ENCODE results near the gene GP5.

GP5 gene

DNA sequence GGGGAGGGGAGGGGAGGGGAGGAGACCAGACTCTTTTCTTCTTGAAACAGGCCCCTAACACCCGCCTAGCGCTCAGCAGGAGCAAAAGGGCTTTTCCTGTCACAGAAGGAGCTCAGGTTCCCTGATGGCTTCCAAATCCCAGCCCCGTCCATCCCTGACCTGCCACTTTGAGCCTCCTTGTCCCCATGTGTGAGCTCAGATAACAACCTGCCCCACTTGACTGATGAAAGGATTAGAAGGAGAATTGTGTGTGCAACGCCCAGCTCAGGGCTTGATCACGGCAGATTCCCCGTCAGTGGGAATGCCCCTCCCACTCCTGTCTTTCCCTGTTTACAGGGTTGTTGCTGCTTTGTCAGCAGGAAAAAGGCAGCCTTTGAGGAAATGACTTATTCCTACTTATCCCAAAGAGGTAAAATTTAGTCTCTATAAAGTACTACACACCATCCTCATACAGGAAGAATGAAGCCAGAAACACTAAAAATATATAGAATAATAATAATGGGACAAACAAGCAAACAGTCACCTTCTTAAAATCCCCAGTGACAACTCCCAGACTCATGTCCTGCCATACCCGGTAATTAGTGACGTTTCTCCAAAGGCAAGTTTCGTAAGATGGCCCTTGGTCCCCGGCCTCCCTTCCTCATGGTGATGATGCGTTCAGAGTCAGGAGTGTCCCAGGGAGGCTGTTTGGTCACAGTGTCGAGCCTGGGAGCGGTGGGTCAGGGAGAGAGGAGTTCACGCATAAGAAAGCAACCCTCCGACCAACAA is 23.4 kb downstream of the GP5 start:
- no peak for DNase-seq

DNA sequence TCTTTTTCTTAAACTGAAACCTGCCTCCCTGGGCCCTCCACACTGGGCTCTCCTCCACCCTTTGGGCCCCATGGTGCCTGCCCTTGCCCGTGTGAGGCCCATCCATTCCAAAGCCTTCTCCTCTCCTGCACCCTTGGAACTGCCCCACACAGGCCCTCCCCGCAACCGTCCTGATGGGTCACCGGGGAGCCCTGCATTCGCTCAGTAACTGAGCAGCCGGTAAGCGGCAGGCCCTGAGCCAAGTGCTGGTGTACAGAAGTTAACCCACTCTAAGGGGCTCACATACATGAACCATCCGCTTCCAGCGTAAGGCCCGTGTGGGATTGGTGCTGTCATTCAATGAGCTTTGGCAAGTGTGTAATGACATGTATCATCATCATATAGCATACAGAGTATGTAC is 24.1 kb downstream of the GP5 start:
- no peak for DNase-seq

DNA sequence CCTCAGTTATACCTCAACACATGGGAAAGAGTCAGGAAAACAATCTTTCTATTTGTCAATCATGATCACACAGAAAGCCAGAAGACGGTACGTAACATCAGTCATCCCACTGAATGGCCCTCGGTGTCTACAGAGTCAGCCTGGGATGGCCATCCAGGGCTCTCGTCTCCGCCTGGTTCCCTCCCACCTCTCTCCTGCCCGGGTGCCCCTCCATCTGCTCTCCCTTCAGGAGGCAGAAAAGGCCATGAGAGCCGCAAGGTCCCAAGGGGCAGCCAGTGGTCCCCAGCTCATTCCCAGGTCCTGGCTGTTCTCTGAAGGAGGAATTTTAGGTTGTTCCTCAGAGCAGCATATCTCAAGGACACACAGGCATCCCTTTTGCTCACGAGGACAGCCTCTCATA is 25.2 kb downstream of the GP5 start:
- DNase-seq, result no peak

DNA sequence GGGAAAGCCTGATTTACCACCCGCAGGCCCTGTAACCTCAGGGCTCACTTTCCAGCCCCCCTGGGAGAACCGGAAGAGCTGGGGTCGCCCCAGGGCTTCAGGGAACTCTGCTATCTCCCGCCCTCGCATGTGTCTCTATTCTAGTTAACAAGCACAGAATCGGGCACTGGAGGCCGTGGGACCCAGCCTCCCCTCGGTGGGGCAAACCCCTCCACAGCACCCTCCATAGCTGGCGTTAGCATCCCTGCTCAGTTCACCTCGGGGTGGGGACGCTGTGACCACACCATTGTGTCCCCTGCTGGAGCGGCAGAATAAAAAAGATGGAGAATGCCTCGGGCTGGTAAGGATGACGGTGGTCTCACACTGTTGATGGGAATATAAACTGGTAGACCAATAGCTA is 26.0 kb downstream of the GP5 start:
- no peak for DNase-seq

DNA sequence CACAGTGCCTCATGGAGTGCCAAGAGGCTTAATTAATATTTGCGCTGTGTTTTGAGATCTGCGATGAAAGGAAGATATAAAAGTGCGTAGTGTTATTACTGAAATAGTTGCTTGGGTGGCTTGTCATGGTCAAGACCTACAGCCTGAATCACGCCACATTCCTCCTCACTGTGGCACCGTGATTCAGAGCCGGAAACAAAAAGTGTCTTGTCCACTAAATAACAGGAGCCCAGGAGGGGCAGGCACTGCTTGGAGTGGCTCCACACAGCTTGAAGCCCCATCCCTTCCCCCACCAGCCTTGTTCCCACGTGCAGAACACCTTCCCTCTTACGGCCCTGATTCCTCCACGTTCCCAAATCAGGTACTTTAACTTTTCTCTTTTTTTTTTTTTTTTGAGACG is 28.3 kb downstream of the GP5 start:
- no peak for DNase-seq

DNA sequence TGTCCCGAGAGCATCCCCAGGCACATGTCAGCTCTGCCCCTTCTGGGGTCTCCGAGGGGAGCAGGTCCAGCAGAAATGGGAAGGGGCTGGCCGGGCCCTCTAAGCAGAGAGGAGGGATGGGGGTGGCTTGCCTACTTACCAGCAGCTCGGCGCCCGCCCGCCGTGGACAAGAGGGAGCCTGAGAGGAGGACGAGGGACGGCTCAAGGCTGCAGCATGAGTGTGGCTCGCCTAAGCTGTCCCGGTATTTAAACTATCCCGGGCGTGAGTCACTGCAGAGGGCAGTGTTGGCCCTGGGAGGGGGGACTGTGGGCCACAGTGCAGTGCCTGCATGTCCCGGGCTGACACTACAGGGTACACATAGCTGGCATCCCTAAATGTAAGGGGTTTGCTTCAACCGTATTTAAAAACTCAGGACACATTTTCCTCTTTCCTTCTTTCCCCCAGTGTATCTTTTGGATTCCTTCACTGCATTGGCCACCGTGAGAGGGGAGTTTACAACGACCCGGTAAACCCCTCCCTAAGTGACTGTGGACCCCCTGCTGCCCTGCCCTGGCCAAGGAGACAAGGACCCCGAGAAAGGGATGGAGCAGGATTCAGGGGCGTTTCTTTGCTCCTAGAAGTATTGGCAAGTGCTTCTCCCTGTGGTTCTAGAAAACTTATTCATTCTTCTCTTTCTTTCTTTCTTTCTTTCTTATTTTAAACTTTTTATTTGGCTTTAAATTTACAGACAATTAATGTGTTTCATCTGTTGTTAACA is 29.4 kb downstream of the GP5 start, which contains the start of gene LRRC15:
Gene LRRC15 (minus strand): TSS at position 222 of the 758 bp plus-strand sequence. CDS start 8,700 bp downstream, outside the sequence.
- DNase-seq, result no peak

DNA sequence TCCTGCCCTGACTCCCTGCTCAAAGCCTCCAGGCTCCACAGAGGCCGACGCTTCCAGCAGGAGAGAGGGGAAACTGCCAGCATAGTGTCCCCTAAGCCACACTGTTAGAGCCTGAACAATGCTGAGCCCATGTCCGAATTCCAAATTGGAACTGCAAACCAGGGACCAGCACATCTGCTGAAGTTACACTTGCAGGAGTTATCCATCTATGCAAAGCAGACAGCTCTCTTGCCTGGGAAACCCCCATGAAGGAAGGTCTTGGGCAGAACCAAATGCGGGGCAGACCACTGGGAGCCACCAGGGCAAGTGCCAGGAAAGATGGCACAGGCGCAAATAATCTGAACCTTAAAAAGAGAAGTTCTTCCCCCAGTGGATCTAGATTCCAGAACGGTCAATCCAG is 30.1 kb downstream of the GP5 start:
- DNase-seq, result no peak

DNA sequence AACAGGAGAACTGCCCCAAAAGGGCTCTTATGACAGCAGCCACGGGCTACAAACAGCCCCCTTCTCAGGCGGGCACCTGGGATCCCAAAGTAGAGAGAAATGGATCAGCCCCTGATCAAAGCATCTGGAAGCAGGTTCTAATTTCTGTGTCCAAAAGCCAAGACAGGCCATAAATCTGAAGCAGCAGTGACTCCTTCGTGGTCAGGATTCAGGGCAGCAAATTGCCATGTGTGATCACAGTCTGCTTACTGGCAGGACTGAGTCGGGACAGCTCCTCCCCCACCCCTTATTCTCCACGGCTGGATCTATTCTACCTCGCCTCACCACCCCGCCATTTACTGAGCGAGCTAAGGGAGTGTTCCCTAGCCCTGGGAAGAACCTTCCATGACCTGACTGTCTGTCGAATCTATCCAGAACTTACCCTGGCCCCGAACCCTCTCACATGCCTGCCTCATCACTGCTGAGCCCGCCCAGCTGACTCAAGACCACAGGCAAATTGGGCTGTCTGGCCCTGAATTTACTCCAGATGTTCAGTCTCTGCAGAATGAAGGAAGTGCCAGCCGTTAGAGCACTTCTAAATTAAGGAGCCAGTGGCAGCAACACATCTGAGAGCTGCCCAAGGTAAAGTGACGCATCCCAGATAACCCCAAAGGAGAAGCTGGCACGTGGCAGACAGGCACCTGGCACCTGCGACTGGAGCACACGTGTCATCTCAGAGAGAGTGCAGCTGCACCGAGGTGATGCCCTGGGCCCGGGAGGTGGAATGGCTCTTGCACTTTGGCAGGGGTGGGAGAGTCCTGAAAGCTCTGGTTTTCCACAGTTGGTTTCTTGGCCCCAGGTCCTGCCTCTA is 30.8 kb downstream of the GP5 start:
- DNase-seq, result no peak

DNA sequence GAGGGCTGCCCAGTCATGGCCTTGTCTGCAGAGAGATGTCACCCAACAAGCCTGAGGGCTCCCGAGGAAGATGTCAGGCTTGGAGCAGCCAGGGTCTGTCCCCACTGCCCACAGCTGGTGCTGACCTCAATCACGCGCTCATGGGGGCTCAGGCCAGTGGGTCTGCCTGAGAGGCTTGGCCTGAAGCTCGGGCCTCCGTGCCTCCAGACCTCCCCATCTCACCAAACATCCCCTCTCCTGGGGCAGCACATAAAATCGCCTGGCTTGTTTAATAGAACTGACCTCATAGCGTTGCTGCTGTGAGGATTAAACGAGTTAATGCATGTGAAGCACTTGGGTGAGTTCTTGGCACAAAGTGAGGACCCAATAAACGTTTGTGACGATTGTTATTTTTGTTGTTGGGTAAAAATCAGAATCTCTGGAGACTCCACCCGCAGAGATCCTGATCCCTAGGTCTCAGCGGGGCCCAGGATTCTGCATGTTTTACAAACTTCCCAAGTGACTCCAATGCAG is 33.0 kb downstream of the GP5 start:
- DNase-seq, result no peak

DNA sequence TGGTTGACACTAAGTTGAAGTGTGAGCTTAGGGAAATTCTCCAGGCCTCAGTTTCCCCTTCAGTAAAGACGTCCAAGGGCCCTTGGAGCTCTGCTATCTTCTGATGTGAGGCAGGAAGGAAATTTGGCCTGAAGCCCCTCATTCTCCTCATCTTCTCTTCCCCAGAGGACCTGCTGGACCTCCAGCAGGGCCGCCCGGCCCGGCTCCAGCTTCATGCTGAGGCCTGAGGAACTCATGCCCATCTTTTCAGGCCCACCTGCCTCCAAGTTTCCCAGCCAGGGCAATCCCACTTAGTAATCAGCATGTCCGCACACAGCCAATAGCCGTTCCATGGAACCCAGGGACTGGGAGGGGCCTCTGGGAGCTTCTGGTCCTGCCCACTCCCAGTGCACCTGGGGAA is 33.5 kb downstream of the GP5 start:
- no peak for DNase-seq

DNA sequence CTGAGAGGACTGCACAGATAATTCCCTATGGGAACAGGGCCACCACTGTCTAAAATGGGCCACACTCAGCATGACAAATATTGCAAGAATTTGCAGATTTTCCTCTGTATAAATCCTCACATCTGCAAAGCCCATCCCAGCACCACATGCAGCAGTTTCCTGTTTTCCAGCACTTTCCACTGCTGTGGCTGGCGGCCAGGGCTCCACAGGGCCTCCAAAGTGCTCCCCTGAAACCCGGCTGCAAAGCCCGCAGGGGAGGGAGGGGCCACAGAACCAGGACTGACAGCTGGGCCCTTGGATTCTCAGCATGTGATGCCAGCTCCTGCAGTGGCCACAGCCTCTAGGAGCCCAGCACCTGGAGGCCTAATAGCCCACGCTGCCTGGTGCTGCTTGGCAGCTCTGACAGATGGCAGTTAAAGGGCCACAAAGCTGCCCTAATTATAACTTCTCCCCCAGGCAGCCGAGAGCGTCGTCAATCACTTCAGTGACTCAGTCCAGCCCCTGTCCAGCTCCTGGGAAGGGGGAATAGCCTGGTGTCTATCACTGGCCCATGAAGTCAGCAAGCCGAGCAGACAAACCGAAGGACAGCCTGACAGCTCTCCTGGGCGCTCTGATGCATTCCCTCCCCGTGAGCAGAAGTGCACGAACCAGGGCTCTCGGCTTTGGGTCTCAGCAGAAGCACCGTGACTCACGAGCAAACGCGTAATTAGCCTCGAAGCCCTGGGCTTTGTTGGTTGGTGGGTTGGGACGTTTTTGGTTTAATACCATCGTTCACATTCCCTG is 34.2 kb downstream of the GP5 start:
- DNase-seq, result no peak

DNA sequence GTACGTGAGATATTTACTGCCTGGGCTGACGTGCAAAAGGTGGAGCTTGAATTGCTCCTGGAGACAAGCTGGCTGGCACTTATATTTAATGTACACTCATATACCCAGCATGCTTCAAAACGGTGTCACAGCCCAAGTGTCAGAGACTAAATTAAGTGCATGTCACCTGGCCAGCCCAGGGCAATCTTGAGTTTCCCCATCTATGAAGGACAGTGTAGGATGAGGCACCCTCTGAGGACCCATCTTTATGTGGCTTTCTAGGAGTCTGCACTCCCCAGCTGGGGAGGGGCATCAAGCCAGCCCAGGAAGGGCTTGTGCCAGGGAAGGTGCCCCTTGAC is 34.8 kb downstream of the GP5 start:
- DNase-seq, result no peak

DNA sequence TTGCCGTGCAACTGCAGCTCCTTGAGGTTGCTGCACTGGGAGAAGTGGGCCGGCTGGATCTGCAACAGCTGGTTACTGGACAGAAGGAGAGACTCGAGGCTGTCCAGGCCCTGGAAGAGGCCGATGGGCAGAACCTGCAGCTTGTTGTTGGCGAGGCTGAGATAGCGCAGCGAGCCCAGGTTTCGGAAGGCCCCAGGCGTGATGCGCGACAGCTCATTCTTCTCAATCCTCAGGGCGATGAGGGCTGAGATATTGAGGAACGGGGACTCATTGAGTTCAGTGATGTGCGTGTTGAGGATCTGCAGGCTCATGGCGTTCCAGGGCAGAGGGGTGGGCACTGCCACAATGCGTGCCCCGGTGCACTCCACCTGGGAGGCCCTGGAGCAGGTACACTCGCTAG is 38.5 kb downstream of the GP5 start:
- no peak for DNase-seq

DNA sequence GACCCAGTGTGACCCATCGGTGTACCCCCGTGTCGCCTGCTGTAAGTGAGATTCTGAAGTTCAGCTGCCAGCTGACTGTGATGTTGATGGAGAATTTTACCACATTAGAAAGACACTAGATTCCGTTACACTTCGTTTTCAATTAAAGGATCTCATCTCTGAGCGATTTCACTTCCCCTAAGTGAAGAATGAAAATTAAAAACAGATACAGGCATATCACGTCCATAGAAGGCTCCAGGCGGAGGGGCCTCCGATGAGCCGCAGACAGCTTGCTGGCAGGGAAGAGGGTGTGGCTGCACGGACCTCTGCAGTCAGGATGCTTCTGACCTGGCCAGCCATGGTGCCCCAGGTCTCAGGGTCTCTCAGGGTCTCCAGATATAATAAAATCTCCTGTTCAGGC is 41.4 kb downstream of the GP5 start:
- no peak for DNase-seq

DNA sequence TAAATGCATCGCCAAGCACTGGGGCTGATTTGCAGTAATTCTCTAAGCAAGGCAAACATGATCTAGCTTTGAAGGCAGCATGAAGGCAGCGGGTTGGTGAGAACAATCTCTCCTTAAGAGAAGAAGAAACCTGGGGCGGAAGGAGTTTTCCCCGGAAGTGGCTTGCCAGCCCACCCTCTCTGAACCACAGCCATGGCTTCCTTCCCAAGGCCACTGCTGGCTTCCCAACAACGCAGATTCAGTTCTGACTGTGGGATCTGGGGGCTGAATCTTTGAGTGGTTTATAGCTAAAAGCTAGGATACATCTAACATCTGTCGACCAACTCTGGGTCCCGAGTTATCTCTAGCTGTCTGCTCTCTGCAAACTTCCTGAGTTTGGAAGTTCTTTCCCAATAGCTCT is 43.7 kb downstream of the GP5 start:
- no peak for DNase-seq

DNA sequence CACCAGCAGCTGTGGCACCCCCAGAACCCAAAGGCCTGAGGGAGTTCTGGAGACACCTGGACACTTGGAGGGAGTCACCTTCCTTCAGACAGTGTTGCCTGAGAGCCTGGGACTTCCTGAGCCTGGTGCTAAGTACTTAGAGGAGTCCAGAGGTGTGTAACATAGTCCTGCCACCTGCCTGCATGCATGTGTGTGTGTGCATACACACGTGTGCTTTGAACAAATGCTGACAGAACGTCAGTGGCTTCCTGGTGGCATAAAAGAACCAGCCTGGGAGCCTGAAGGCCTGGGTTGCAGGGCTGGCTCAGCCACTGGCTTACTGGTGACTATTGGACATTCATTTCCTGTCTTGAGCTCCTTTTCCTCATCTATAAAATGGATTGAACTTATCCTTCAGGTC is 44.8 kb downstream of the GP5 start:
- no peak for DNase-seq

DNA sequence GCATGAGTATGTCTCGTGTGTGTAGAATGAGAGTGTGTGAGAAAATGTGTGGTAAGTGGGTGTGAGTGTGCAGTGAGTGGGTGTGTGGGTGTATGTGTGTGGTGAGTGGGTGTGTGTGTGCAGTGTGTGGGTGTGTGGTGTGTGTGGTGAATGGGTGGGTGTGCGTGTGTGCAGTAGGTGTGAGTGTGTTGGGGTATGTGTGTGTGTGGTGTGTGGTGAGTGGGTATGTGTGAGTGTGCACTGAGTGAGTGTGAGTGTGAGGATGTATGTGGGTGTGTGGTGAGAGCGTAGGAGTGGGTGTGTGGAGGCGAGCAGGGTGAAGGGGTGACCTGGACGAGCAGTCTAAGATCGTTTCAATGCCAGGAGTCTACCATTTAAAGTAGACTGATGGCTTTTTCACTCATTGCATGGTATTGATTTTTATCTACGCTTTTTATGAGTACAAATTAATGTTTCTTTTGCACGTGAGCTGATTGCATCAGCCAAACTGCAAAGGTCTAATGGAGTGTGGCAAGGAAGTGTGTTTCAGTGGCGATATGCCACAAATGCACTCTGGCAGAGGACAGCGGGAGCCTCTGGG is 46.3 kb downstream of the GP5 start:
- DNase-seq, result no peak

DNA sequence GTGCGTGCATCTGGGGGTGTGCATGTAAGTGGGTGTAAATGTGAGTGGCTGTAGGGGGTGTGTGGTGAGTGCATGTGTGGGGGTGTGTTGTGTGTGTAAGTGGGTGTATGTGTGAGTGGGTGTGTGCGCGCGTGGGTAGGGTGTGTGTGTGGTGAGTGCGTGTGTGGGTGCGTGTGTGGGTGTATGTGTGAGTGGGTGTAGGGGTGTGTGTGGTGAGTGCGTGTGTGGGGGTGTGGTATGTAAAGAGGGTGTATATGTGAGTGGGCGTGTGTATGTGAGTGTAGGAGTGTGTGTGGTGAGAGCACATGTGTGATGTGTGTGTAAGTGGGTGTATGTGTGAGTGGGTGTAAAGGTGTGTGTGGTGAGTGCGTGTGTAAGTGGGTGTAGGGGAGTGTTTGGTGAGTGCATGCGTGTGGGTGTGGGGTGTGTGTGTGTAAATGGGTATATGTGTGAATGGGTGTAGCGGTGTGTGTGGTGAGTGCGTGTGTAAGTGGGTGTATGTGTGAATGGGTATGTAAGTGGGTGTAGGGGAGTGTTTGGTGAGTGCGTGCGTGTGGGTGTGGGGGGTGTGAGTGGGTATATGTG is 47.0 kb downstream of the GP5 start:
- peak in 1 of 2 experiments; percentile 10 for DNase-seq

DNA sequence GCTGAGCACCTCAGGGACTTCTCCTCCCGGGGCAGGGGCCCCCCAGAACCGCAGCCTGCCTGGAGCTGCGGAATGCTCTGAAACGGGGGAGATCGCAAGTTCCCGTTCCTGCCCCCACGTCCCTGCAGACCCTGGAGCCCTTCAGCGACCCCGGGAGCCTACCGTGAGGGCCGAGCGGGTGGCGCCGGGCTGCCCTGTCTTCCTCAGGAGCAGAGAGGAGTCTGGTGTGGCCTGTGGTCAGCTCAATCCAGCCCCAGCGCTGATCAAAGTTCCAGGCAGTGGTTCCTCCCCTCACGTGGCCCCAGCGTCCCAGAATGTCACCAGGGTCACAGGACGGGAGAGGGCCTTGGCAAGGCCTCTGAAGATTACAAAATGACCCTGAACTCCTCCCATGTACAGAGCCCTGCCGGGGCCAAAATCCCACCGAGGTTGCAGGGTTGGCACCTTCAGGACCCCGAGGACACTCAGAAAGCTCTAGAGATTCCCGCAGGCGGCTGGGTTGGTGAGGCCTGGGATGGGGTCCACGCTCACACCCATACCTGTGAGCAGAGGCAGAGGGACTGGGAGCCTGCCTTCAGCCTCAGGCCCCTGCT is 47.9 kb downstream of the GP5 start, which contains the start of gene CPN2:
Gene CPN2 (minus strand): TSS at position 249 of the 593 bp plus-strand sequence. CDS start 8,626 bp downstream, outside the sequence.
- no peak for DNase-seq

DNA sequence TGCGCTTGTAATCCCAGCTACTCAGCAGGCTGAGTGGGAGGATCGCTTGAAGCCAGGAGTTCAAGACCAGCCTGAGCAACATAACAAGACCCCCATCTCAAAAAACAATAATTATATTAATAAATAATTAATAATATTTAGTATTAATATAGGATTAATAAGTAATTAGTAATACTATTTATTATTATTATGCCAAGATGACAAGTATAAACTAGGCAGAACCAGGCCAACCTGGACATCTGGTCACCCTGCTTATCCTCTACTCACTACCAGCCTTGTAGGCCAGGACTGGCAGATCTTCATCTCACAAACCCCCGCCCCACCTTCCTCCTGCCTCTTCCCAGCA is 48.4 kb downstream of the GP5 start:
- DNase-seq, result no peak

DNA sequence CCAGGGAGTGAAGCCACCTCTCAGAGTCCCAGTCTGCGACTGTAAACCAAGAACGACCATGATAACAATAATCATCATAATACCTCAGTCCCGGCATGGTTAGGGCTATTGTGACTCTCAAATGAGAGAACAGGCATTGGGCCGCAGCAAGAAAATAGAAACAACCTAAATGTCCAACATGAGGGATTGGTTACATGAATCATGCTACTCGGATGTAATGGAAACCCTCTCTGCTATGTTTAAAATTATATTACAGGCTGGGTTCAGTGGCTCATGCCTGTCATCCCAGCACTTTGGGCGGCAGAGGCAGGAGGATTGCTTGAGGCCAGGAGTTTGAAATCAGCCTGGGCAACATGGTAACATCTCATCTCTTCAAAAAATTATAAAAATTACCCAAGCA is 50.7 kb downstream of the GP5 start:
- no peak for DNase-seq

Measured in activated CD4-positive, alpha-beta T cell treated with anti-CD3 and anti-CD28 coated beads, Interleukin-2, amount 50 U/mL, for 4 hours (primary cell).